Type B pancreatic cell (in vitro differentiated cells): Measurements from ENCODE around the gene DCAF7. TPM values are rescaled to one million over a fixed set of nuclear protein-coding genes. Genes with fewer than 3 reads are reported as not detected.

ENCODE experiments used
- DNase-seq: peaks from one replicate; pipeline ENCODE4 v3.0.0; 2021; ENCODE audit warnings: mixed read lengths; ENCODE audit not compliant: unreplicated experiment; ENCODE audit errors: extremely low spot score
- H3K27ac Mint-ChIP-seq: 2 replicates; pipeline ENCODE4 v1.8.0; 2021; ENCODE audit warnings: mild to moderate bottlenecking, mixed read lengths
- H3K27me3 Mint-ChIP-seq: 2 replicates; pipeline ENCODE4 v1.8.0; 2021; ENCODE audit warnings: mixed read lengths
- H3K36me3 Mint-ChIP-seq: 2 replicates; pipeline ENCODE4 v1.8.0; 2021; ENCODE audit warnings: mixed read lengths
- H3K4me1 Mint-ChIP-seq: one replicate; pipeline ENCODE4 v1.8.0; 2021; ENCODE audit warnings: mixed read lengths; ENCODE audit not compliant: unreplicated experiment
- H3K4me3 Mint-ChIP-seq: 2 replicates; pipeline ENCODE4 v1.8.0; 2021; ENCODE audit warnings: mild to moderate bottlenecking, mixed read lengths
- H3K9me3 Mint-ChIP-seq: 2 replicates; pipeline ENCODE4 v1.8.0; 2021; ENCODE audit warnings: mixed read lengths
- total RNA-seq: library from RNA; stranded (reverse); gene quantifications from 2 replicates; pipeline ENCODE4 v1.2.1, GENCODE V29; 2021; ENCODE audit warnings: low replicate concordance
- TF ChIP-seq, protein P1 (sequence below): fragments of 200-600 bp; sonication (generic); conservative IDR thresholded peaks from 2 replicates; pipeline ENCODE4 v1.5.0; 2021; ENCODE audit warnings: antibody characterized with exemption, mild to moderate bottlenecking

DCAF7 gene
- total RNA-seq, 1 donor from 2014 or later: 123 TPM

DNA sequence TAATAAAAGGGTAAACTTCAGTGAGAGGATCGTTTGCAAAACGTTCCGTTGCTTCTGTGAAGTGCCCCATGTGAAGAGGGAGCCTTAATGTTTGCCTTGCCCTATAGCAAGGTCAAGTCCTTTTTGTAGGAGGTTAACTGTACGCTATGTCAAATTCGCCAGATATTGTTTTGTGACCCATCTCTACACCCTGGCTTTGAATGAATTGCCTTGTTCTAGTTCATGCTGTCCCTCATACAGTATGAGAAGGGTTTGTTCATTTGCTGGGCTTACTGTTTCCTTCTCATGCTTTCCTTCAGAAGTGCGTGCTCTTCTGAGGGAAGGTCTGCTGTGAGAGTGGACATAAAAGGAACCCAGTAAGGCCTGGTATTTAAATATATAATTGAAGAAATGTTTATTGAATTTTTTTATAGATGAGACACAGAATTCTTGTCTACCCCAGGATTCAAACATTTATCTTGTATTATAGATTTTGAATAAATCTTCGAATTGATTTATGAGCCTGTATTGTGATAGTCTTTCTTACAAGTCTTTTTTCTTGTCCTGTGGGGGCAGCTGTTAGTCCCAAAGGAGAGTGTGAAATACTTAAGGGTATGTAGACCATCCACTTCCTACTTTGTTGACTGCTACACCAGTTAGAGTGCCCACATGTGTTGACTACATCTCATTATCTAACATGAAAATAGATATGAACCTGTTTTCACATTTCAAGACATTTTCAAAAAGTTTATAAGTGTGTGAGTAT is 73.7 kb downstream of the DCAF7 start:
- TF ChIP-seq, protein P1, sequence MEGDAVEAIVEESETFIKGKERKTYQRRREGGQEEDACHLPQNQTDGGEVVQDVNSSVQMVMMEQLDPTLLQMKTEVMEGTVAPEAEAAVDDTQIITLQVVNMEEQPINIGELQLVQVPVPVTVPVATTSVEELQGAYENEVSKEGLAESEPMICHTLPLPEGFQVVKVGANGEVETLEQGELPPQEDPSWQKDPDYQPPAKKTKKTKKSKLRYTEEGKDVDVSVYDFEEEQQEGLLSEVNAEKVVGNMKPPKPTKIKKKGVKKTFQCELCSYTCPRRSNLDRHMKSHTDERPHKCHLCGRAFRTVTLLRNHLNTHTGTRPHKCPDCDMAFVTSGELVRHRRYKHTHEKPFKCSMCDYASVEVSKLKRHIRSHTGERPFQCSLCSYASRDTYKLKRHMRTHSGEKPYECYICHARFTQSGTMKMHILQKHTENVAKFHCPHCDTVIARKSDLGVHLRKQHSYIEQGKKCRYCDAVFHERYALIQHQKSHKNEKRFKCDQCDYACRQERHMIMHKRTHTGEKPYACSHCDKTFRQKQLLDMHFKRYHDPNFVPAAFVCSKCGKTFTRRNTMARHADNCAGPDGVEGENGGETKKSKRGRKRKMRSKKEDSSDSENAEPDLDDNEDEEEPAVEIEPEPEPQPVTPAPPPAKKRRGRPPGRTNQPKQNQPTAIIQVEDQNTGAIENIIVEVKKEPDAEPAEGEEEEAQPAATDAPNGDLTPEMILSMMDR: no peak
- Mint-ChIP-seq H3K4me1 (peaks cover 31% of the 10 kb centered on the region), H3K36me3 (no peaks in the 10 kb centered on the region), H3K27ac (peak overlapping the region; percentile 80), H3K27me3 (no peaks in the 10 kb centered on the region), H3K9me3 (no peaks in the 10 kb centered on the region), H3K4me3 (peak overlapping the region; percentile 98)
- DNase-seq: no peak

DNA sequence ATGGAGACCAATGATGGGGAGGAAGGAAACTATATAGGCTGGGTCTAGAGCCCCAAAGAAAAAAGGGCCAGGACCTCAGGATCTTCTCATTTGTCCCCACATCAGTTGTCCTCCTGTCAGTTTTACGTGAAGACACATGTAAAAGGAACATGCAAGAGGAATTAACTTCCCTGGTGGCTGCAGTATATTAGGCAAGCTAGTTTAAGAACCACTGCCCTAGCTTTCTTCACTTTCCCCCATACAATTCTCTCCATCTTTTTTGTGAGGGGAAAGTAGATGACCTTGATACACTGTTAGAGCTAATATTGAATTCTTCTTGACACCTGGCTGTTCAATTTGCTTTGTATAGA is 74.2 kb downstream of the DCAF7 start:
- H3K27ac Mint-ChIP-seq: no peak overlapping the region
- H3K4me3 Mint-ChIP-seq: peak overlapping the region; percentile 73

DNA sequence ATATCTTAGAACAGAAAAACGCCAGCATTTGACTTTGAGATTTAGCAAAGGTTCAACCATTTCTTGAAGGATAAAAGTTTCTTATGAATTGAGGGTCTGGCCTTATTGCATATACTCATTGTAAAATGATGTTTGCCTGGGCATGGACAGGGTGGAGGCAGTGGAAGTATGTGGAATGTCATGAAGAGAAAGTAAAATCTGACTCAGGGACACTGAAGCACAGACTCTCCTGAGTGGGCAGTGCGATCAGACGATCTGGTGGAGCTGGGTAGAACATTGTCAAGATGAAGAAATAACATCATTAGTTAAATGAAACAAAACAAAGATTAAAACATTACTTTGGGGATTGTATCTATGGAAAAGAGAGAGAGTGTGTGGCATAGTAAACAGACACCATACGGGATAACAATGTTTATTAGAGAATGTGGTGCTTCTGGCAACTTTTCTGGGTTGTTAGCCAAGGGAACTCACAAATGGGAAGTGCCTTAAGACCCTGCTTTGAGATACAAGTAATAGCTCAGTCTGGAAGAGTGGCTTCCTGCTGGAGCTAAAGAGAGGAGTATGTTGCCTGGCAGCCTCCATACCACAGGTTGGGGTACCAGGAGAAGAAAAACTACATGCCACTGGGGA is 76.4 kb downstream of the DCAF7 start:
- Mint-ChIP-seq H3K9me3 (no peaks in the 10 kb centered on the region), H3K4me3 (no peak overlapping the region), H3K27me3 (no peaks in the 10 kb centered on the region), H3K36me3 (no peaks in the 10 kb centered on the region), H3K4me1 (peaks cover 31% of the 10 kb centered on the region), H3K27ac (no peak overlapping the region)
- no peak for DNase-seq
- TF ChIP-seq, protein P1: no peak

More for the DNA sequence above, 74.2 kb downstream of the DCAF7 start:
- H3K9me3 Mint-ChIP-seq: no peaks in the 10 kb centered on the region
- peaks cover 31% of the 10 kb centered on the region for H3K4me1 Mint-ChIP-seq
- H3K27me3 Mint-ChIP-seq: no peaks in the 10 kb centered on the region
- no peaks in the 10 kb centered on the region for H3K36me3 Mint-ChIP-seq
- TF ChIP-seq, protein P1: no peak
- DNase-seq: no peak

DNA sequence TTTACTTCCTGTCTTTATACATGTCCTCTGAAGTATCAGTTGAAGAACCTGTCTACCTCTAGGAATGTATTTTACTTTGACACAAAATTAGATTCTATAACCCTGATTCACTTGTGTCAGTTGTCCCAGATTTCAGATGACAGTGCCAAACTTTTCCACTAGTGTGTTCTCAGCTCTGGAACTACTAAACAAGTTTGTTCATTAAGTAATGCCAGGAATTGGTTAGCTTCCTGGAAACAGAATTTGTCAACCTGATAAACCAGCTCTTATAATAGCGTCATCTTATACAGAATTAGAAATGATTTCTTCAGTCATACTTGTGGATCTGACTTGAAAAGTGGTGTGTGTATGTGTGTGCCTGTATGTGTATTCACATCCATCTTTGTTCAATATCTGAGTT is 79.3 kb downstream of the DCAF7 start:
- DNase-seq: no peak
- TF ChIP-seq, protein P1: no peak
- Mint-ChIP-seq H3K4me3 (no peak overlapping the region), H3K4me1 (peaks cover 28% of the 10 kb centered on the region), H3K36me3 (no peaks in the 10 kb centered on the region), H3K9me3 (no peaks in the 10 kb centered on the region), H3K27me3 (no peaks in the 10 kb centered on the region), H3K27ac (peak overlapping the region; percentile 16)

DNA sequence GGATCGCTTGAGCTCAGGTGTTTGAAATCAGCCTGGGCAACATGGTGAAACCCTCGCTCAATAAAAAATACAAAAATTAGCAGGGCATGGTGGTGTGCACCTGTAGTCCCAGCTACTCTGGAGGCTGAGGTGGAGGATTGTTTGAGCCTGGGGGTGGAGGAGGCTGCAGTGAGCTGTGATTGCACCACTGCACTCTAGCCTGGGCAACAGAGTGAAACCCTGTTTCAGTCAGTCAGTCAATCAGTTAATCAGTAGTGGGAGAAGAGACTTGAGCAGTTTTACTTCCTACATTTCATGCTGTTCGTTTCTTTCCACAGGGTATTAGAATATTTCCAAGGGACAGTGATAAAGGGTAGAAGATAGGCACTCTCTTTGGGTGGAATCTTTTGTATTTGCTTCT is 80.8 kb downstream of the DCAF7 start:
- TF ChIP-seq, protein P1: no peak
- Mint-ChIP-seq H3K27ac (no peak overlapping the region), H3K9me3 (no peaks in the 10 kb centered on the region), H3K36me3 (peaks cover 4% of the 10 kb centered on the region), H3K4me3 (no peak overlapping the region), H3K4me1 (peaks cover 21% of the 10 kb centered on the region), H3K27me3 (no peaks in the 10 kb centered on the region)
- no peak for DNase-seq
